ENCODE data around the gene ZMIZ2. TPM values are rescaled to one million over a fixed set of nuclear protein-coding genes. Genes with fewer than 3 reads are reported as not detected.
"Not testable (repeated sequence)": the region's sequence is repeated elsewhere in the genome, so short reads cannot be mapped to it uniquely, and the experiment has no call there.

Gene ZMIZ2
- total and polyA plus RNA-seq, 8 donors: 54.0 to 96.1 (median 65.8) TPM

- ATAC-seq (no peak), DNase-seq (no peak)
- Histone ChIP-seq H3K9me3 (no peaks in the 10 kb centered on the region), H3K4me3 (no peak overlapping the region), H3K27me3 (no peaks in the 10 kb centered on the region), H3K36me3 (peaks cover 0 to 15% of the 10 kb centered on the region in 2 donors), H3K4me1 (no peaks in the 10 kb centered on the region), H3K27ac (no peak overlapping the region)
- TF ChIP-seq, protein P1, sequence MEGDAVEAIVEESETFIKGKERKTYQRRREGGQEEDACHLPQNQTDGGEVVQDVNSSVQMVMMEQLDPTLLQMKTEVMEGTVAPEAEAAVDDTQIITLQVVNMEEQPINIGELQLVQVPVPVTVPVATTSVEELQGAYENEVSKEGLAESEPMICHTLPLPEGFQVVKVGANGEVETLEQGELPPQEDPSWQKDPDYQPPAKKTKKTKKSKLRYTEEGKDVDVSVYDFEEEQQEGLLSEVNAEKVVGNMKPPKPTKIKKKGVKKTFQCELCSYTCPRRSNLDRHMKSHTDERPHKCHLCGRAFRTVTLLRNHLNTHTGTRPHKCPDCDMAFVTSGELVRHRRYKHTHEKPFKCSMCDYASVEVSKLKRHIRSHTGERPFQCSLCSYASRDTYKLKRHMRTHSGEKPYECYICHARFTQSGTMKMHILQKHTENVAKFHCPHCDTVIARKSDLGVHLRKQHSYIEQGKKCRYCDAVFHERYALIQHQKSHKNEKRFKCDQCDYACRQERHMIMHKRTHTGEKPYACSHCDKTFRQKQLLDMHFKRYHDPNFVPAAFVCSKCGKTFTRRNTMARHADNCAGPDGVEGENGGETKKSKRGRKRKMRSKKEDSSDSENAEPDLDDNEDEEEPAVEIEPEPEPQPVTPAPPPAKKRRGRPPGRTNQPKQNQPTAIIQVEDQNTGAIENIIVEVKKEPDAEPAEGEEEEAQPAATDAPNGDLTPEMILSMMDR (IDR thresholded peaks at IDR 0.05): no peak
- intact Hi-C loops (cut with DNase I): no loop called here
Observed at GRCh38 chr7:44713680-44714335, 34.8 kb upstream of the ZMIZ2 start.

DNA sequence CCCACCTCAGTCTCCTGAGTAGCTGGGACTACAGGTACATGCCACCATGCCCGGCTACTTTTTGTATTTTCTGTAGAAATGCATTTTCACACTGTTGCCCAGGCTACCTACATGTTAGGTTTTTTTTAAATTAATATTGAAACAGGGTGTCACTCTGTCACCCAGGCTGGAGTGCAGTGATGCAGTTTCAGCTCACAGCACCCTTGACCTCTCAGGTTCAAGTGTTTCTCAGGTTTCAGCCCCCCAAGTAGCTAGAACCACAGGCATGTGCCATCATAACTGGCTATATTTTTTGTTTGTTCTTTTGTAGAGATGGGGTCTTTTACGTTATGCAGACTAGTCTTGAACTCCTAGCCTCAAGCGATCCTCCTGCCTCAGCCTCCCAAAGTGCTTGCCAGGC, 32.4 kb upstream of the ZMIZ2 start:
- H3K36me3 ChIP-seq: no peaks in the 10 kb centered on the region
- no peak overlapping the region for H3K4me3 ChIP-seq
- H3K27ac ChIP-seq: no peak overlapping the region
- no peaks in the 10 kb centered on the region for H3K27me3 ChIP-seq
- intact Hi-C loops (cut with DNase I): no loop called here
- TF ChIP-seq, protein P1 (IDR thresholded peaks at IDR 0.05): no peak
- ATAC-seq (no peak), DNase-seq (no peak)
- H3K4me1 ChIP-seq: no peaks in the 10 kb centered on the region
- peaks cover 0 to 7% of the 10 kb centered on the region in 2 donors for H3K9me3 ChIP-seq

GRCh38 chr7:44720301-44720700, 28.3 kb upstream of the ZMIZ2 start:
- intact Hi-C loops (cut with DNase I): no loop called here
- TF ChIP-seq, protein P1 (IDR thresholded peaks at IDR 0.05): no peak
- no peaks in the 10 kb centered on the region for H3K36me3 ChIP-seq
- H3K4me3 ChIP-seq: no peak overlapping the region
- ATAC-seq (no peak), DNase-seq (no peak)
- H3K9me3 ChIP-seq: peaks cover 0 to 10% of the 10 kb centered on the region in 2 donors
- H3K27me3 ChIP-seq: no peaks in the 10 kb centered on the region
- no peak overlapping the region for H3K27ac ChIP-seq
- H3K4me1 ChIP-seq: no peaks in the 10 kb centered on the region

GRCh38 chr7:44724276-44724675, 24.4 kb upstream of the ZMIZ2 start:
- intact Hi-C loops (cut with DNase I): no loop called here
- TF ChIP-seq, protein P1 (IDR thresholded peaks at IDR 0.05): no peak
- no peak for DNase-seq

GRCh38 chr7:44726250-44726649, 22.4 kb upstream of the ZMIZ2 start:
- H3K36me3 ChIP-seq; ATAC-seq; intact Hi-C loops (cut with DNase I); DNase-seq; H3K9me3 ChIP-seq; H3K27me3 ChIP-seq; H3K4me1 ChIP-seq; H3K4me3 ChIP-seq: not testable (repeated sequence)
- H3K27ac ChIP-seq: peak overlapping the region in 1 of 2 donors; percentile 35

More at GRCh38 chr7:44724276-44724675, 24.4 kb upstream of the ZMIZ2 start:
- ATAC-seq: no peak
- no peak overlapping the region for H3K27ac ChIP-seq
- no peaks in the 10 kb centered on the region for H3K36me3 ChIP-seq
- H3K27me3 ChIP-seq: no peaks in the 10 kb centered on the region
- peaks cover 0 to 5% of the 10 kb centered on the region in 2 donors for H3K4me1 ChIP-seq
- peaks cover 0 to 10% of the 10 kb centered on the region in 2 donors for H3K9me3 ChIP-seq
- no peak overlapping the region for H3K4me3 ChIP-seq

Data from left lung (tissue), 10 donors.